SK-N-SH treated with all-trans-retinoic acid at 6 μM for 48 hours (cell line): ENCODE measurements around the gene RBM19.

Experiments used
- BACH2 ChIP-seq: fragments of 250-450 bp; sonication (Bioruptor Pico); IDR thresholded peaks from 2 replicates; pipeline ENCODE4 v1.9.0; 2021; ENCODE audit warnings: mild to moderate bottlenecking, borderline replicate concordance
- ESRRG ChIP-seq: fragments of 250-450 bp; sonication (Bioruptor Pico); IDR thresholded peaks from 2 replicates; pipeline ENCODE4 v1.6.1; 2021; ENCODE audit warnings: mild to moderate bottlenecking
- GLIS3 ChIP-seq: fragments of 250-450 bp; sonication (Bioruptor Pico); IDR thresholded peaks from 2 replicates; pipeline ENCODE4 v1.5.0; 2020; ENCODE audit warnings: mild to moderate bottlenecking, moderate library complexity
- ISL1 ChIP-seq: fragments of 250-450 bp; sonication (Bioruptor Pico); IDR thresholded peaks from 2 replicates; pipeline ENCODE4 v2.1.2; 2022; ENCODE audit warnings: mild to moderate bottlenecking, moderate library complexity
- PPARA ChIP-seq: fragments of 250-450 bp; sonication (Bioruptor Pico); IDR thresholded peaks from 2 replicates; pipeline ENCODE4 v1.5.0; 2020; ENCODE audit warnings: mild to moderate bottlenecking, borderline replicate concordance
- TCF4 ChIP-seq: fragments of 250-450 bp; sonication (Bioruptor Pico); IDR thresholded peaks from 2 replicates; pipeline ENCODE4 v1.8.0; 2021; ENCODE audit warnings: mild to moderate bottlenecking, moderate library complexity, borderline replicate concordance
- ZC3H10 ChIP-seq: fragments of 250-450 bp; sonication (Bioruptor Pico); IDR thresholded peaks from 2 replicates; pipeline ENCODE4 v1.5.1; 2021; ENCODE audit warnings: mild to moderate bottlenecking, moderate library complexity
- ZFP3 ChIP-seq: fragments of 250-450 bp; sonication (Bioruptor Pico); IDR thresholded peaks from 2 replicates; pipeline ENCODE4 v1.5.0; 2020; ENCODE audit warnings: mild to moderate bottlenecking, moderate library complexity
- ZFP30 ChIP-seq: fragments of 450-650 bp; formaldehyde crosslinking; IDR thresholded peaks from 2 replicates; pipeline ENCODE4 v1.5.0; 2022; ENCODE audit warnings: mild to moderate bottlenecking, moderate library complexity
- ZNF565 ChIP-seq: fragments of 450-650 bp; formaldehyde crosslinking; conservative IDR thresholded peaks from 2 replicates; pipeline ENCODE4 v1.5.0; 2020; ENCODE audit warnings: low read depth, mild to moderate bottlenecking, moderate library complexity
- ZNF70 ChIP-seq: fragments of 450-650 bp; formaldehyde crosslinking; IDR thresholded peaks from 2 replicates; pipeline ENCODE4 v1.5.0; 2020; ENCODE audit warnings: mild to moderate bottlenecking, moderate library complexity
- ZNF8 ChIP-seq: fragments of 450-650 bp; formaldehyde crosslinking; IDR thresholded peaks from 2 replicates; pipeline ENCODE4 v1.5.0; 2020; ENCODE audit warnings: mild to moderate bottlenecking, moderate library complexity
- TF ChIP-seq, protein P1 (sequence below): fragments of 250-450 bp; sonication (Bioruptor Pico); IDR thresholded peaks from 2 replicates; pipeline ENCODE4 v1.8.0; 2021; ENCODE audit warnings: low read depth, mild to moderate bottlenecking, moderate library complexity, borderline replicate concordance
- TF ChIP-seq, protein P2 (sequence below): fragments of 250-450 bp; sonication (Bioruptor Pico); IDR thresholded peaks from 2 replicates; pipeline ENCODE4 v1.8.0; 2020; ENCODE audit warnings: mild to moderate bottlenecking, moderate library complexity, borderline replicate concordance

DNA sequence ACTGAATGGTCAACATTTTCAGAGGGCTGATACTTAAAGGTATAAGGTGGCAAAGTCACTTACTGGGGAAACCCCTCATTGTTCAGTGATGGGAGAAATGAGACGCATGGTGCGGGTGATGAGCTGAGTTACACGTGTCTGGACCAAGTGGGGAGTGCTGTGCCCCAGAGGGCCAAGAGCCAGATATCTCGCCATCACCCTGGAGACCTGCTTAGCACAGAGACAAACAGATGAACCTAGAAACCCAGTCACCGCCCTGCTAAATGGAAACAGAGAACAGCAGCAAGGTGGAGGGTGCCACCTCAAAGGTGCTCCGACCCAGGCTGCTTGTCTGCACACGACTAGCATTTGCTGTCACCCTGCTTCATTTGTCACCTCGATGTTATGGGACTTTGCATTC is 92.4 kb downstream of the RBM19 start:
- no peak for TF ChIP-seq ZFP3 (CRISPR knock-in tag)
- no peak for TF ChIP-seq PPARA (CRISPR knock-in tag)
- no peak for TF ChIP-seq ZC3H10 (CRISPR knock-in tag)
- TF ChIP-seq, protein P1, sequence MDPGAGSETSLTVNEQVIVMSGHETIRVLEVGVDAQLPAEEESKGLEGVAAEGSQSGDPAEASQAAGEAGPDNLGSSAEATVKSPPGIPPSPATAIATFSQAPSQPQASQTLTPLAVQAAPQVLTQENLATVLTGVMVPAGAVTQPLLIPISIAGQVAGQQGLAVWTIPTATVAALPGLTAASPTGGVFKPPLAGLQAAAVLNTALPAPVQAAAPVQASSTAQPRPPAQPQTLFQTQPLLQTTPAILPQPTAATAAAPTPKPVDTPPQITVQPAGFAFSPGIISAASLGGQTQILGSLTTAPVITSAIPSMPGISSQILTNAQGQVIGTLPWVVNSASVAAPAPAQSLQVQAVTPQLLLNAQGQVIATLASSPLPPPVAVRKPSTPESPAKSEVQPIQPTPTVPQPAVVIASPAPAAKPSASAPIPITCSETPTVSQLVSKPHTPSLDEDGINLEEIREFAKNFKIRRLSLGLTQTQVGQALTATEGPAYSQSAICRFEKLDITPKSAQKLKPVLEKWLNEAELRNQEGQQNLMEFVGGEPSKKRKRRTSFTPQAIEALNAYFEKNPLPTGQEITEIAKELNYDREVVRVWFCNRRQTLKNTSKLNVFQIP (CRISPR knock-in tag), result no peak
- no peak for TF ChIP-seq ISL1
- TF ChIP-seq, protein P2, sequence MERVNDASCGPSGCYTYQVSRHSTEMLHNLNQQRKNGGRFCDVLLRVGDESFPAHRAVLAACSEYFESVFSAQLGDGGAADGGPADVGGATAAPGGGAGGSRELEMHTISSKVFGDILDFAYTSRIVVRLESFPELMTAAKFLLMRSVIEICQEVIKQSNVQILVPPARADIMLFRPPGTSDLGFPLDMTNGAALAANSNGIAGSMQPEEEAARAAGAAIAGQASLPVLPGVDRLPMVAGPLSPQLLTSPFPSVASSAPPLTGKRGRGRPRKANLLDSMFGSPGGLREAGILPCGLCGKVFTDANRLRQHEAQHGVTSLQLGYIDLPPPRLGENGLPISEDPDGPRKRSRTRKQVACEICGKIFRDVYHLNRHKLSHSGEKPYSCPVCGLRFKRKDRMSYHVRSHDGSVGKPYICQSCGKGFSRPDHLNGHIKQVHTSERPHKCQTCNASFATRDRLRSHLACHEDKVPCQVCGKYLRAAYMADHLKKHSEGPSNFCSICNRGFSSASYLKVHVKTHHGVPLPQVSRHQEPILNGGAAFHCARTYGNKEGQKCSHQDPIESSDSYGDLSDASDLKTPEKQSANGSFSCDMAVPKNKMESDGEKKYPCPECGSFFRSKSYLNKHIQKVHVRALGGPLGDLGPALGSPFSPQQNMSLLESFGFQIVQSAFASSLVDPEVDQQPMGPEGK (CRISPR knock-in tag), result no peak
- no peak for TF ChIP-seq GLIS3 (CRISPR knock-in tag)
- TF ChIP-seq ZNF70 (CRISPR knock-in tag), result no peak
- TF ChIP-seq TCF4 (CRISPR knock-in tag), result no peak
- no peak for TF ChIP-seq ZNF565 (CRISPR knock-in tag)
- no peak for TF ChIP-seq ZFP30 (CRISPR knock-in tag)
- TF ChIP-seq ESRRG (CRISPR knock-in tag), result no peak
- TF ChIP-seq ZNF8, result no peak
- no peak for TF ChIP-seq BACH2 (CRISPR knock-in tag)
